PC-9 (cell line): ENCODE measurements around the gene USH2A. TPM values are rescaled to one million over a fixed set of nuclear protein-coding genes. Genes with fewer than 3 reads are reported as not detected.

Source experiments
- BruUV-seq: library from RNA; stranded (reverse); fragments of 400-500 nt; replicated peaks from 2 replicates; lab custom pipeline; 2021; lab: Mats Ljungman, UMichigan
- CTCF ChIA-PET: fragments of 300-600 bp; sonication (Branson Sonifier 250); formaldehyde crosslinking; loops from one replicate; lab custom pipeline; 2022; ENCODE audit warnings: antibody characterized with exemption; lab: Charles Lee
- POLR2A ChIA-PET: fragments of 300-600 bp; sonication (Branson Sonifier 250); formaldehyde crosslinking; loops from one replicate; lab custom pipeline; 2022; ENCODE audit warnings: antibody characterized with exemption; ENCODE audit not compliant: unreplicated experiment; lab: Charles Lee
- DNase-seq, 2 experiments: peaks; one replicate each; pipeline versions ENCODE4 v3.0.0 to v3.0.0-alpha.2; 2015 to 2022; ENCODE audit warnings: mixed read lengths in 1 of 2
- H2AFZ ChIP-seq: fragments of 200-600 bp; sonication (generic); 2 replicates; pipeline ENCODE4 v1.8.1; 2017; ENCODE audit warnings: antibody characterized with exemption
- H3F3A ChIP-seq: fragments of 200-600 bp; sonication (generic); 2 replicates; pipeline ENCODE4 v1.8.1; 2017; ENCODE audit warnings: antibody characterized with exemption, mild to moderate bottlenecking, low read depth; ENCODE audit not compliant: insufficient read depth
- H3K27ac ChIP-seq: fragments of 200-600 bp; sonication (generic); 2 replicates; pipeline ENCODE4 v1.6.1; 2016; ENCODE audit warnings: mixed run types
- H3K27me3 ChIP-seq: fragments of 200-600 bp; sonication (generic); 2 replicates; pipeline ENCODE4 v1.6.1; 2016; ENCODE audit warnings: low read depth, mixed run types; ENCODE audit not compliant: insufficient read depth
- H3K36me3 ChIP-seq: fragments of 200-600 bp; sonication (generic); 2 replicates; pipeline ENCODE4 v1.6.1; 2016; ENCODE audit warnings: low read depth, mixed run types
- H3K4me1 ChIP-seq: fragments of 200-600 bp; sonication (generic); replicated peaks from 2 replicates; pipeline ENCODE4 v1.6.1; 2016; ENCODE audit warnings: mixed run types; ENCODE audit not compliant: insufficient read depth
- H3K4me2 ChIP-seq: fragments of 200-600 bp; sonication (generic); 2 replicates; pipeline ENCODE4 v1.6.1; 2017; ENCODE audit warnings: mixed run types
- H3K4me3 ChIP-seq: fragments of 200-600 bp; sonication (generic); 2 replicates; pipeline ENCODE4 v1.6.1; 2016; ENCODE audit warnings: mixed run types
- H3K79me2 ChIP-seq: fragments of 200-600 bp; sonication (generic); 2 replicates; pipeline ENCODE4 v1.6.1; 2017; ENCODE audit warnings: low read depth, mixed run types
- H3K9me2 ChIP-seq: fragments of 200-600 bp; sonication (generic); 2 replicates; pipeline ENCODE4 v1.8.1; 2017; ENCODE audit warnings: mild to moderate bottlenecking; ENCODE audit not compliant: insufficient read depth
- H3K9me3 ChIP-seq: fragments of 200-600 bp; sonication (generic); 2 replicates; pipeline ENCODE4 v1.8.1; 2016; ENCODE audit warnings: low read depth; ENCODE audit not compliant: insufficient read depth
- H4K20me1 ChIP-seq: fragments of 200-600 bp; sonication (generic); 2 replicates; pipeline ENCODE4 v1.8.1; 2017; ENCODE audit not compliant: insufficient read depth
- EZH2 ChIP-seq: fragments of 200-600 bp; sonication (generic); IDR thresholded peaks from 2 replicates; pipeline ENCODE4 v1.8.0; 2017; ENCODE audit warnings: antibody characterized with exemption, low read depth
- intact Hi-C: fragments of 100-400 bp; cut with micrococcal nuclease; formaldehyde crosslinking; loops from one replicate; pipeline ENCODE4 v1.10.0; 2022; ENCODE audit not compliant: unreplicated experiment
- total RNA-seq: library from RNA; stranded (reverse); gene quantifications from 2 replicates; pipeline ENCODE4 v1.2.3, GENCODE V29; 2021
- TF ChIP-seq, protein P1 (sequence below): fragments of 200-600 bp; sonication (generic); conservative IDR thresholded peaks from 2 replicates; pipeline ENCODE4 v1.6.1; 2017; ENCODE audit warnings: mixed run types, antibody characterized with exemption, mild to moderate bottlenecking, moderate library complexity

USH2A gene
- total RNA-seq, 1 experiment from 2014 or later: not detected

DNA sequence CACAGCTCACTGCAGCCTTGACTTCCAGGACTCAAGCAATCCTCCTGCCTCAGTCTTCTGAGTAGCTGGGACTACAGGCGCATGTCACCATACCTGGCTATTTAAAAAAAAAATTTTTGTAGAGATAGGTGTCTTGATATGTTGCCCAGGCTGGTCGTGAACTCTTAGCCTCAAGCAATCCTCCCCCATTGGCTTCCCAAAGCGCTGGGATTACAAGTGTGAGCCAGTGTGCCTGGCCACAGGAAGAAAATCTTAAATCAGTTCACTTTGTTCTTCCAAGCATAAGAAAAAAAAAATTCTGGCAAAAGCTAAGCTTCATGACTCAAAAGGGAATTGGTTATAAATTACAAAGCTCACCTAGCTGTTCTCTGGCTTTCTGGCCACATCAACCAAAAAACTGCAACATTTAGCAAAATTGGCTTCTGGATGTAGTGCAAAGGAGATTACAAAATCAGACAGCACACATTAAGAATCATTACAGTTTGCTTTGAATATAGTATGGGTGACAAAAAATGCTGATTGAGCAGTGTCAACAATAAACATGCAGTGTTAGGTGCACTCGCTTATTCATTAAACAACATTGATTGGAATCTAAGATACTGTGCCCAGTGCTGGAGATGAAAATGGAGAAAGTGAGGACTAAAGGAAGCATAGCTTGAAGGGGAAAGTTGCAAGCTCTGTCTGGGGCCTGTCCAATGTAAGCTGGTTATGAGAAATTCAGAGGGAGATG lies 779.5 kb downstream of the USH2A start:
- intact Hi-C loops: no loop called here
- Histone ChIP-seq H2AFZ (peak overlapping the region; percentile 52), H3K9me2 (no peaks in the 10 kb centered on the region; the same call in 1 of the 2 replicates), H4K20me1 (no peaks in the 10 kb centered on the region), H3K36me3 (no peaks in the 10 kb centered on the region), H3F3A (no peaks in the 10 kb centered on the region), H3K4me2 (no peak overlapping the region), H3K4me3 (no peak overlapping the region), H3K27ac (no peak overlapping the region), H3K4me1 (no peaks in the 10 kb centered on the region), H3K79me2 (no peaks in the 10 kb centered on the region), H3K27me3 (no peaks in the 10 kb centered on the region), H3K9me3 (no peaks in the 10 kb centered on the region)
- TF ChIP-seq, protein P1, sequence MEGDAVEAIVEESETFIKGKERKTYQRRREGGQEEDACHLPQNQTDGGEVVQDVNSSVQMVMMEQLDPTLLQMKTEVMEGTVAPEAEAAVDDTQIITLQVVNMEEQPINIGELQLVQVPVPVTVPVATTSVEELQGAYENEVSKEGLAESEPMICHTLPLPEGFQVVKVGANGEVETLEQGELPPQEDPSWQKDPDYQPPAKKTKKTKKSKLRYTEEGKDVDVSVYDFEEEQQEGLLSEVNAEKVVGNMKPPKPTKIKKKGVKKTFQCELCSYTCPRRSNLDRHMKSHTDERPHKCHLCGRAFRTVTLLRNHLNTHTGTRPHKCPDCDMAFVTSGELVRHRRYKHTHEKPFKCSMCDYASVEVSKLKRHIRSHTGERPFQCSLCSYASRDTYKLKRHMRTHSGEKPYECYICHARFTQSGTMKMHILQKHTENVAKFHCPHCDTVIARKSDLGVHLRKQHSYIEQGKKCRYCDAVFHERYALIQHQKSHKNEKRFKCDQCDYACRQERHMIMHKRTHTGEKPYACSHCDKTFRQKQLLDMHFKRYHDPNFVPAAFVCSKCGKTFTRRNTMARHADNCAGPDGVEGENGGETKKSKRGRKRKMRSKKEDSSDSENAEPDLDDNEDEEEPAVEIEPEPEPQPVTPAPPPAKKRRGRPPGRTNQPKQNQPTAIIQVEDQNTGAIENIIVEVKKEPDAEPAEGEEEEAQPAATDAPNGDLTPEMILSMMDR: no peak
- TF ChIP-seq EZH2: no peak
- DNase-seq: no peak
- ChIA-PET POLR2A (no interaction called here), CTCF (no interaction called here)
- no TSS peak for BruUV-seq

DNA sequence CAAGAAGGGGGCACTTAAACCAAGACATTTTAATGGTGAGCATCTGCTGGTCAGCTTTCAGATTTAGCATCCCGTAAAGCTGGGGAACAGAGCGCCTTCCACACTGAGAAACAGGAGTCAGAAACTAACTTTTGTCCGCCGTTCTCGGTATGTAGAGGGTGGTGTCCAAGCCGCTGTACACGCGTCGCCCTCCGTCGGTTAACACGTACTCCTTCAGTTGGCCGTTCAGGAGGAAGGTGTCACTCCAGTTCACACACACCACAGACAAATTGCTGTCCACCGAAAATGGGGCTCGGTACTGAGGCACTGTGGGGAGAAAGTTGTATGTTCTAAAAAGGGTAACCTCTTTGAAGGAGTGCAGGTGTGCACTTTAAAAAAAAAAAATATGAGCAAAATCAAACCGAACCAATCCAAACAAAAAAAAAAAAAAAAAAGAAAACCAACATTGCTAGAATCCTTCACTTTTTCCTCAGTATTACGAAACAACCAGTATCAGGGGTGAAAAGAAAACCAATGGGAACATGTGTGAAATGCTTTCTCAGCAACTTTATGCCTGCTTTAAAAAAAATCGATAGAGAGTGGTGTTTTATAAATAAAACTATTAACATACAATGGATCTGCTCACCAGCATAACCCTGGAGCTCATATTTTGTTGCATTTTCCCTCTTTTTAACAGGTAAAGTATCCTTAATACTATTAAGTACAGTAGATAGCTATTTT lies 782.7 kb downstream of the USH2A start:
- H3K79me2 ChIP-seq: no peaks in the 10 kb centered on the region
- TF ChIP-seq, protein P1: no peak
- TF ChIP-seq EZH2: no peak
- H3K4me3 ChIP-seq: no peak overlapping the region
- H3K9me3 ChIP-seq: no peaks in the 10 kb centered on the region
- no peak overlapping the region for H2AFZ ChIP-seq
- H3K9me2 ChIP-seq: no peaks in the 10 kb centered on the region
- intact Hi-C loops: no loop called here
- ChIA-PET CTCF (no interaction called here), POLR2A (no interaction called here)
- H3K27ac ChIP-seq: no peak overlapping the region
- no peaks in the 10 kb centered on the region for H3K27me3 ChIP-seq
- no peak for DNase-seq
- no peaks in the 10 kb centered on the region for H3F3A ChIP-seq
- no peaks in the 10 kb centered on the region for H3K4me1 ChIP-seq
- no peaks in the 10 kb centered on the region for H3K36me3 ChIP-seq
- no peak overlapping the region for H3K4me2 ChIP-seq
- BruUV-seq: no TSS peak
- H4K20me1 ChIP-seq: no peaks in the 10 kb centered on the region

DNA sequence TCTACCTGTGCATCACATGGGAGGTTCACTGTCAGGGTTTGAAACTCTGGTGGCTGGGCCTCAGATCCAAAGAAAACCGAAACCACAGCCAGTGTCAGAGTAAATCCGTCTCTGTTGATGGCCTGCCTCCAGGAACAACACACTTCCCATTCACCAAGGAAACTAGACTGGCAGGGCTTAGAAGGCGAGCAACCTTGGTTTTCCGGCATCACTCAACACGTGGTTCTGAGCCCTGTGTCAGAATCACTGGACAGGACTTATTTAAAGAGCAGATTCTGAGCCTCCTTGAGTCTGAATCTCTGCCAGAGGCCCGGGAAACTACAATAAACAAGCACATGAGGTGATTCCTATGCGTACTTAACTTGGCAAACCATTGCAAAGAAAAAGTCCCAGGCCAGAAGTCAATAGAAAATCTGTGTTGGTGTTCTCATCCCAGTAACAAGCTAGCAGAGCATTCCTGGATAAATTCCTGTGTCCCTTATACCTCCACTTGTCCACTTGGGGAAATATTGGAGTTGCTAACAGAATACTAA lies 786.1 kb downstream of the USH2A start:
- intact Hi-C loops: no loop called here
- Histone ChIP-seq H2AFZ (no peak overlapping the region), H3K4me3 (no peak overlapping the region), H3K9me3 (no peaks in the 10 kb centered on the region), H3K36me3 (no peaks in the 10 kb centered on the region), H3K4me2 (no peak overlapping the region), H3K27ac (no peak overlapping the region), H4K20me1 (no peaks in the 10 kb centered on the region), H3F3A (no peaks in the 10 kb centered on the region), H3K27me3 (no peaks in the 10 kb centered on the region), H3K4me1 (no peaks in the 10 kb centered on the region; the same call in 1 of the 2 replicates), H3K9me2 (no peaks in the 10 kb centered on the region), H3K79me2 (no peaks in the 10 kb centered on the region)
- no peak for DNase-seq
- TF ChIP-seq EZH2: no peak
- TF ChIP-seq, protein P1: no peak
- no TSS peak for BruUV-seq
- POLR2A ChIA-PET: no interaction called here
- CTCF ChIA-PET: no interaction called here
